Measurements from ENCODE around the gene MLF1. TPM values are rescaled to one million over a fixed set of nuclear protein-coding genes. Genes with fewer than 3 reads are reported as not detected.

MLF1 gene, protein sequence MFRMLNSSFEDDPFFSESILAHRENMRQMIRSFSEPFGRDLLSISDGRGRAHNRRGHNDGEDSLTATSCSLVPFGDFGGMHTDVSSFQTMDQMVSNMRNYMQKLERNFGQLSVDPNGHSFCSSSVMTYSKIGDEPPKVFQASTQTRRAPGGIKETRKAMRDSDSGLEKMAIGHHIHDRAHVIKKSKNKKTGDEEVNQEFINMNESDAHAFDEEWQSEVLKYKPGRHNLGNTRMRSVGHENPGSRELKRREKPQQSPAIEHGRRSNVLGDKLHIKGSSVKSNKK
- 4.5 and 6.8 TPM in 2 replicates for total RNA-seq

DNA sequence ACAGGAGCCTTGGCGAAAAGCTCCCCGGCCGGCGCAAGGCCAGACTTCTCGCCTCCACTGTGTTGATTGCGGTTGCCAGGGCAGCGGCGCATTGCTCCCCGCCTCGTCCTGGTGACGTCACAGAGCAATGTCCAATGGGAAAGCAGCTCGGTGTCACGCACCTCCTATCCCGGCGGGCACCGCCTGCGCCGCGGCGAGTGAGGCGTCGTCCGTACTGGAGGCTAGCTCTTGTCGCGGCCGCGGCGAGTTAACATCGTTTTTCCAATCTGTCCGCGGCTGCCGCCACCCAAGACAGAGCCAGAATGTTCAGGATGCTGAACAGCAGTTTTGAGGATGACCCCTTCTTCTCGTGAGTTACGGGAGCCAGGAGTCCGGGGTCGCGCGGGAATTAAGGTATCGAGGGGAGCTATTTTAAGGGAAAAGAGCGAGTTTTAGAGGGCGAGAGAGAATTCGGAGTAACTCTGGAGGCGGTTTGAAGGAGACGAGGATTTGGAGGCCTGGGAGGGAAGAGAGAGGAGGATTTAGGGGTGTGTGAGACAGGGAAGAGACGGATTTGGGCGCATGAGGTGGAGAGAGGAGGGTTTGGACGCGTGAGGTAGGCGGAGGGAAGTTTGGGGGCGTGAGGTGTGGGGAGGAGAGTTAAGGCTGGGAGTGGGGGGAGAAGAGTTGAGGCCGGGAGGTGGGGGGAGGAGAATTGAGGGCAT lies at the start of gene MLF1:
MLF1 (plus strand) TSS at position 196 of the 704 bp plus-strand sequence; CDS start at position 303, 107 bp downstream.

DNA sequence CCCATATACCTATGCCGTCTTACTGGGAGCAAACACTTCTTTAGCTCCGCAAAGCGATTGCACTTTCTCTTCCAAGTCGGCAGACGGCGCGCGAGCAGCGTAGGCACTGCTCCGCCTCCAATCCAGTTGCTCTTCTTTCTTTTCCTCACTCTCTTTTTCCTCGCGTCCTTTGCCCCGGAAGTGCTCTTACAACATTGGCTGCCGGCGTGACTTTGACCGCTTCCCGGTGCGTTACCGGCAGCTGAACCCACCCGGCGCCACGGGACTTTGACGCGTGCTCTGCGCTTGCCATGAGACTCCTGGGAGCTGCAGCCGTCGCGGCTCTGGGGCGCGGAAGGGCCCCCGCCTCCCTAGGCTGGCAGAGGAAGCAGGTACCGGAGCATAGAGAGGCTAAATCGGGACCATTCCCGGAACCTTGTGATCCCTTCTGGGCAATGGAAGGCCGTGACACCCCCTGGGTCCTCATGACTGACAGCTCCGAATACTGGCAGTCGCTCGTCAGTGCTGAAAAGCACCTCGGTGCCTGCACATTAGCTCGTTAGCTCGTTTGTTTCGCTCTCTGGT lies 73.4 kb downstream of the MLF1 start, which contains the start of gene GFM1:
GFM1 (plus strand) TSS at position 183 of the 564 bp plus-strand sequence; CDS start at position 291, 108 bp downstream.

Small RNA genes lying within 50 kb of the gene (small RNA-seq; reads per million reads assigned to genes)
- gene AC025033.1 = not detected

Other genes starting within 250 kb of the MLF1 start
- gene GFM1, start 73.3 kb downstream of the MLF1 start, total RNA-seq = 95.5 and 104 TPM in 2 replicates
- gene LXN, start 101.5 kb downstream of the MLF1 start, total RNA-seq = 99.8 and 102 TPM in 2 replicates
- gene RARRES1, start 161.3 kb downstream of the MLF1 start, total RNA-seq = 0.57 and 0.66 TPM in 2 replicates
- gene MFSD1, start 230.9 kb downstream of the MLF1 start, total RNA-seq = 83.3 and 85.6 TPM in 2 replicates

Data from thoracic aorta endothelial cell (primary cell).